Stimulated activated CD8-positive, alpha-beta memory T cell treated with anti-CD3 and anti-CD28 coated beads, Interleukin-15, amount 100 ng/mL, for 48 hours (primary cell): Measurements from ENCODE around the gene CEP76.

ENCODE experiments used
- DNase-seq, 2 donors: peaks; one replicate each; pipeline ENCODE4 v3.0.0-alpha.2; 2020; ENCODE audit warnings: low read depth in 2 of 2

The CEP76 gene, protein sequence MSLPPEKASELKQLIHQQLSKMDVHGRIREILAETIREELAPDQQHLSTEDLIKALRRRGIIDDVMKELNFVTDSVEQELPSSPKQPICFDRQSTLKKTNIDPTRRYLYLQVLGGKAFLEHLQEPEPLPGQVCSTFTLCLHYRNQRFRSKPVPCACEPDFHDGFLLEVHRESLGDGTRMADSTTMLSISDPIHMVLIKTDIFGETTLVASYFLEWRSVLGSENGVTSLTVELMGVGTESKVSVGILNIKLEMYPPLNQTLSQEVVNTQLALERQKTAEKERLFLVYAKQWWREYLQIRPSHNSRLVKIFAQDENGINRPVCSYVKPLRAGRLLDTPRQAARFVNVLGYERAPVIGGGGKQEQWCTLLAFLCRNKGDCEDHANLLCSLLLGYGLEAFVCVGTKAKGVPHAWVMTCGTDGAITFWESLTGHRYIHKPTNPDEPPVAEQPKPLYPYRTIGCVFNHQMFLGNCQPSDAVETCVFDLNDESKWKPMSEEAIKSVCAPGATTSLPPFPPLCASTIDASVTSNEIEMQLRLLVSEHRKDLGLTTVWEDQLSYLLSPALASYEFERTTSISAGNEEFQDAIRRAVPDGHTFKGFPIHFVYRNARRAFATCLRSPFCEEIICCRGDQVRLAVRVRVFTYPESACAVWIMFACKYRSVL

GRCh38 chr18:12702221-12703095 is at the start of gene CEP76, which contains the start of gene PSMG2:
TSS of gene CEP76 (minus strand) at chr18:12702723. CDS start at chr18:12702548, 175 bp downstream.
TSS of gene PSMG2 (plus strand) at chr18:12703042. CDS start at chr18:12703108, 66 bp downstream.
- DNase-seq = peak; percentile 76 to 81

DNA sequence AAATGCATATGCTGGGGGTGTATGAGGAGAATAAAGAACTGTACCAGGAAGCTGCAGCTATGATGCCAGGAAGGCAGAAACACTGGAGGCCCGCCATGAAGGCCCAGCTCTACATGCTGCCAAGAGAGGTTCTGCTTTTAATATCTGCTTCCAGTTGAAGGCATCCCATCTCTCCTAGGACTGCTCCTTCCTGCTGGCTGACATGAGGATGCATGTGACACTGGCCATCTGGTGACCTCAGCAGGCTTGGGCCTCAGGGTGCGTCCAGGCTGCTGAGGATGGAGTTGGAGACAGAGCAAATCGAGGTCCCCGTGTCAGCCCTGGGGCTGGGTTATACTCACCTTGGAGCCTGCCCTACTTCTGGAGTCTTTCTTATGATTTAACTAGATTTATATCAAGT is 49.4 kb upstream of the CEP76 start:
- DNase-seq = no peak

- no peak for DNase-seq
Observed at GRCh38 chr18:12751503-12751884, 49.0 kb upstream of the CEP76 start.

GRCh38 chr18:12750715-12751502 is 48.4 kb upstream of the CEP76 start:
- DNase-seq = no peak

DNA sequence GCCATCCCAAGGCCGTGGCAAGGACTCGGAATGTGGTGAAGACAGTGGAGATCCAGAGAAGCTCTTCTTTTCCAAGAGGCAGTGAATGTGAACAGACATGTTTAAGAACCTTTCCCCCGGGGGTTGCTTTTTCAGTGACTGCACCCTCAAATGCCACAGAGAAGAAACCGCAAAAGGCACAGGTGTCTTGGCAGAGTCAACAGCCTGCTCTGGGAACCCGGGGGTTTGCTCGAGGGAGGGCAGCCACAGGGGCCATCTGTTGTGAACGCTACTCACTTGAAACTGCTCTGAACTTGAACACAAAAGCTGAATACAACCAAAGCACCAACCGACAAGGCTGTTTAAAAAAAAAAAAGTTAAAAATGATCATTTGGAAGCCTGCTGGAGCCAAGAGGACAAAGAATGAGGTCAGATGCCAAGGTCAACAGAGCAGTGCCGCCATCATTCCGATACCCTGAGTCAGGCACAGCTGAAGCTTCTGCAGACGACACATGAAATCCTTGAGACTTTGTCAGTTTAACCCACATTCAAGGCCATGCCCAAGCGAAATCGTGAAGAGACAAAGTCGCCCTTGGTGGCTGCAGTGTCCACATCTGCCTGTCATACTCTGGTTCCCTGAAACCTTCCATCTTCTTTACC is 47.7 kb upstream of the CEP76 start:
- no peak for DNase-seq

- no peak for DNase-seq
Observed at GRCh38 chr18:12749121-12749520, 46.6 kb upstream of the CEP76 start.

DNA sequence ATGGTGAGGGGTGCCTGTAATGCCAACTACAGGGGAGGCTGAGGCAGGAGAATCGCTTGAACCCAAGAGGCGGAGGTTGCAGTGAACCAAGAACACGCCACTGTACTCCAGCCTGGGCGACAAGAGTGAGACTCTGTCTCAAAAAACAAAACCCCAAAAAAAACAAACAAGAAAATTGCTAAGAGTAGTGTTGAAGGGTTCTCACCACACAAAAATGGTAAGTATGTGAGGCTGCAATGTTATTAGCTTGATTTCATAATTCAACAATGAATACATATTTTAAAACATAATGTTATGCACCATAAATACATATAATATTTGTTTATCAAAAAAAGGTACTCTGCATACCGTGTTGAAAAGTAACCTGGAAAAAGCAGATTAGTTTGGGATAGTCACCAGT is 46.1 kb upstream of the CEP76 start:
- DNase-seq = no peak

DNA sequence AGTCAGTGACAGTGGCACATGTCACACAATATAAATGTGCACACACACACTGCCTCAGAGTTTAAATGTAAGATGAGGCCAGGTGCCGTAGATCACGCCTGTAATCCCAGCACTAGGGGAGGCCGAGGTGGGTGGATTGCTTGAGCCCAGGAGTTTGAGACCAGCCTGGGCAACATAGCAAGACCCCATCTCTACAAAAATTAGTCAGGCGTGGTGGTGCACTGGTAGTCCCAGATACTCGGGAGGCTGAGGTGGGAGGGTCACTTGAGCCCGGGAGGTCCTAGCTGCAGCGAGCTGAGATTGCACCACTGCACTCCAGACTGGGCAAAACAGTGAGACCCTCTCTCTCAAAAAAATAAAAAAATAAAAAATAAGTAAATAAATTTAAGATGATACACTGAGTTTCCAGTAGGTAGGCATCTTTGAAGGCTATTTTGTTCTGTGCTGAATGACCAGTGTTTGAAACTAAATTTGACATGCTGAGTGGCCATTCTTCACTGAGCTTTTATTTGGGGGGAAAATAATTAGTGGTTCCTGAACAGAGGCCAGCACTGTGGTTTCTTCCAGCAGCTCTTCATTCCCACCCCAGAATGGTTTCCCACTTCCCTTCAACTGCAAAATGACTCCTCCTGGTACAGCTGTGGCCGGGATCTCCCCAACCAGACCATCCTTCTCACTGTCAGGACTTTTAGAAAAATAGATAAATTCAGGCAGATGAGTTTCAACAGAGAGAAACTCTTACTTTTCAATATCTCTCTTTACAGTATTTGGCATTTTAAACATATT is 45.2 kb upstream of the CEP76 start:
- DNase-seq = no peak

DNA sequence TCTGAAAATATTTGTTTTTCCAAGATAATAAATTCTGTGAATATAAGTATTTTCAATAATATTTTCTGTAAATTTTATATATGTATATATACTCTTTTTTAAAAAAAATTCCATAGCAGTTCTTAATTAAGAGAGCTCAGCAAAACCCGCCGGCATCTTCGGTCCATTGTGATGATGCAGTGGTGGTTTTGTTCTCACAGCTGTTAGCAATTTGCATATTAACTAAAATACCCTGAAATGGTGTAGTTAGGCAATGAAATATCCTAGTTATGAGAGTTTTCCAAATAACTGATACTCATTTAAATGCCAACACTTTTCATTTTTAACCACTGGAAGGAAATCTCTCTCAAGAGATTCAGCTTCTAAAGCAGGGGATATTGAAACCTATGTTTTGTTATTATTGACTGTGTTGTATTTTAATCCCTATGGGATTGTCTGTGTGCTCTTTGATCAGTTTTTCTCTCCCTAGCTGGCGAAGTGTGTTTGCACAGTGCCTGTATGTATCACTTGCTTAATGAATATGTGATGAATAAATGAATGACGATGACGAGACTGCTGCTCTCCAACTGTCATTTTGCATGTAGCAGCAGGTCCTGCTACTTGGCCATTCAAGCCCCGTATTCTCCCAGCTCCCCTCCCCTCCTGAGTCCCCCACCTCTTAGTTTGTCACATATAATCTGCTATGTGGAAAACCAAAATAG is 42.7 kb upstream of the CEP76 start:
- no peak for DNase-seq

- no peak for DNase-seq
Observed at GRCh38 chr18:12744103-12744502, 41.6 kb upstream of the CEP76 start.

GRCh38 chr18:12742453-12742852 is 39.9 kb upstream of the CEP76 start:
- DNase-seq = no peak

DNA sequence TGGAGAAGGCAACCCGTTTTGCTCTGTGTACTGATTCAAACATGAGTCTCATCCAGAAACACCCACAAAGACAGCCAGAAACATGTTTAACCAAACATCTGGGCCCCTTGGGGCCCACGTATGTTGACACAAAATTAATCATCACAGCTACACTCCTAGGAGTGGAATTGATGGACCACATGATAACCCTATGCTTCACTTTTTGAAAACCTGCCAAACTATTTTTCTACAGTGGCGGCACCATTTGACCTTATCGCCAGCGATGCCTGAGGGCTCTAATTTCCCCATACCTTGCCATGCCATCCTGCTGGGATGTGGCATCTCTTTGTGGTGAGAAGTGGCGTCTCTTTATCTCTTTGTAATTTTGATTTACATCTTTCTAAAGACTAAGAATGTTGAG is 38.8 kb upstream of the CEP76 start:
- DNase-seq = peak in 1 of 2 donors; percentile 12

GRCh38 chr18:12737243-12737902 is 34.9 kb upstream of the CEP76 start:
- DNase-seq = no peak

- no peak for DNase-seq
Observed at GRCh38 chr18:12726774-12727550, 24.4 kb upstream of the CEP76 start.

DNA sequence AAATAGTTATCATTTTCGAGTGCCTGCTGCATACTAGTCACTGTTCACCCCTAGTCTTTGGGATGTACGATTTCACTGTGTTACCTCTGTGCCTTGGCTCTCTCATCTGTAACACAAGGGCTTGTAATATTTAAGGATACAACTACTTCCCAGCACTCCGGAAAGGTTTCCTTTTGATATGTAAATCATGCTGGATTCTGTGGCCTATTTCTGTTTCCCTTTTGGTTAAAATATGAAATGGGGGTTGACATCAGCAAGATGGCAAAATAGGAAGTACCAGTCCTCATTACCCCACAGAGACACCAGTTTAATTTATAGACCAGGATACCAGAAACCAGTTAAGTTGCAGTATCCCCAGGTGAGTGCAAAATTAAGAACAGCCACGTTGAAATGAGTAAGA is 23.8 kb upstream of the CEP76 start:
- no peak for DNase-seq

DNA sequence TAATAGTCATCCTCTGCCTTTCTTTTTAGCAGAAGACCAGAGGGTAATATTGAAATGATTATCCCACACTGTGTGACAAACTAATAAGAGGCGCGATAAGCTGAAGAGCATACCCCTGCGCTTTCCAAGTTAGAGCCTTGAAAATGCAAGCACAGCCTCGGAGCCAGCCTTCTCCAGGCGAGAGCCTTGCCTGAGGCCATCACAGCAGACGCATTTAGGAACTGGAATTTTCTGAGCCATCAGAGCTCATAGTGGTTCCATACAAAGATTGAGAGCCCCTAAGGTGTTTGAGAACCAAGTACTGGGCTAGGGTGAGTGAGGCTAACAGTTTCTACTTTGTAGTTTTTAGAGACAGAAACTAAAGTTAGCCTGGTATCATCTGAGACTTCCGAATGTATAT is 20.2 kb upstream of the CEP76 start:
- DNase-seq = no peak

- no peak for DNase-seq
Observed at GRCh38 chr18:12721495-12722275, 19.2 kb upstream of the CEP76 start.
